Vagina (tissue), 2 donors: ENCODE data around the gene PKD2L1. TPM values are rescaled to one million over a fixed set of nuclear protein-coding genes. Genes with fewer than 3 reads are reported as not detected.

Experiments
- DNase-seq, 2 donors: peaks; one replicate each; pipeline ENCODE4 v3.0.0-alpha.2; 2017; ENCODE audit errors: extremely low spot score in 2 of 2
- H3K27ac ChIP-seq: fragments of 200-600 bp; sonication (generic); one replicate; pipeline ENCODE4 v1.5.1; 2019
- H3K27me3 ChIP-seq: fragments of 200-600 bp; sonication (generic); one replicate; pipeline ENCODE4 v1.5.1; 2019
- H3K36me3 ChIP-seq, 2 donors: fragments of 200-600 bp; sonication (generic); one replicate each; pipeline ENCODE4 v1.5.1; 2017 to 2019
- H3K4me1 ChIP-seq: fragments of 200-600 bp; sonication (generic); one replicate; pipeline ENCODE4 v1.5.1; 2019
- H3K4me3 ChIP-seq, 2 donors: fragments of 200-600 bp; sonication (generic); 1 replicate in 1 of 2; 2 replicates in 1 of 2; pipeline ENCODE4 v1.5.1; 2016 to 2019
- H3K9me3 ChIP-seq: fragments of 200-600 bp; sonication (generic); one replicate; pipeline ENCODE4 v1.5.1; 2019
- CTCF ChIP-seq, 3 experiments: fragments of 450-650 bp in 2 of 3; fragments of 200-600 bp in 1 of 3; sonication (generic) in 1 of 3; IDR thresholded peaks; one replicate each; pipeline ENCODE4 v1.5.1; 2017 to 2019; ENCODE audit warnings: antibody characterized with exemption in 3 of 3, mild to moderate bottlenecking in 2 of 3, moderate library complexity in 2 of 3
- POLR2A ChIP-seq, 2 donors: fragments of 450-650 bp; IDR thresholded peaks; one replicate each; pipeline ENCODE4 v1.6.1; 2017; ENCODE audit warnings: antibody characterized with exemption in 2 of 2, mild to moderate bottlenecking in 2 of 2, moderate library complexity in 2 of 2
- POLR2AphosphoS5 ChIP-seq, 2 donors: sonication (generic); formaldehyde crosslinking; IDR thresholded peaks; one replicate each; pipeline ENCODE4 v1.9.0; 2017; ENCODE audit warnings: antibody characterized with exemption in 2 of 2, mild to moderate bottlenecking in 2 of 2, low read depth in 1 of 2; ENCODE audit not compliant: insufficient read depth in 1 of 2
- intact Hi-C: fragments of 100-400 bp; cut with DNase I; formaldehyde crosslinking; loops from one replicate; pipeline ENCODE4 v1.15.1; 2023
- small RNA-seq: library from RNA; depleted of rRNA; stranded (forward); fragments of <200 nt; gene quantifications from one replicate; pipeline ENCODE3, GENCODE V24; 2016
- total RNA-seq: library from RNA; depleted of rRNA; stranded (reverse); fragments of >200 nt; gene quantifications from one replicate; pipeline ENCODE4 v1.2.3, GENCODE V29; 2016

The PKD2L1 gene
- total RNA-seq, 1 donor from 2014 or later: not detected

GRCh38 chr10:100253041-100253440, 77.0 kb downstream of the PKD2L1 start:
- Histone ChIP-seq H3K27ac (no peak overlapping the region), H3K9me3 (no peaks in the 10 kb centered on the region), H3K27me3 (no peaks in the 10 kb centered on the region), H3K4me3 (no peak overlapping the region), H3K4me1 (no peaks in the 10 kb centered on the region), H3K36me3 (peaks cover 0 to 71% of the 10 kb centered on the region in 2 donors)
- TF ChIP-seq CTCF (IDR thresholded peaks at IDR 0.05): no peak
- TF ChIP-seq POLR2AphosphoS5 (IDR thresholded peaks at IDR 0.05; ENCODE audit: insufficient read depth in 1 of 2, low read depth in 1 of 2): no peak
- TF ChIP-seq POLR2A (IDR thresholded peaks at IDR 0.05): no peak
- no peak for DNase-seq
- intact Hi-C loops: no loop called here

- Histone ChIP-seq H3K4me1 (no peaks in the 10 kb centered on the region), H3K27ac (no peak overlapping the region), H3K27me3 (no peaks in the 10 kb centered on the region), H3K4me3 (no peak overlapping the region), H3K36me3 (peaks cover 0 to 76% of the 10 kb centered on the region in 2 donors), H3K9me3 (no peaks in the 10 kb centered on the region)
- no peak for TF ChIP-seq CTCF (IDR thresholded peaks at IDR 0.05)
- no peak for TF ChIP-seq POLR2AphosphoS5 (IDR thresholded peaks at IDR 0.05; ENCODE audit: insufficient read depth in 1 of 2, low read depth in 1 of 2)
- no peak for TF ChIP-seq POLR2A (IDR thresholded peaks at IDR 0.05)
- DNase-seq: no peak
- intact Hi-C loops: loop anchor here (5.0 kb wide), 1 partner anchor 1803 kb away; no protein-coding TSS in a partner anchor
Observed at GRCh38 chr10:100248820-100249219, 81.2 kb downstream of the PKD2L1 start.

- no peak for DNase-seq
- Histone ChIP-seq H3K27ac (no peak overlapping the region), H3K36me3 (peaks cover 0 to 48% of the 10 kb centered on the region in 2 donors), H3K4me3 (no peak overlapping the region), H3K4me1 (no peaks in the 10 kb centered on the region), H3K9me3 (no peaks in the 10 kb centered on the region), H3K27me3 (no peaks in the 10 kb centered on the region)
- intact Hi-C loops: loop anchor here (5.0 kb wide), 1 partner anchor 1807 kb away; no protein-coding TSS in a partner anchor
- TF ChIP-seq CTCF (IDR thresholded peaks at IDR 0.05) (no peak), POLR2AphosphoS5 (IDR thresholded peaks at IDR 0.05; ENCODE audit: insufficient read depth in 1 of 2, low read depth in 1 of 2) (no peak), POLR2A (IDR thresholded peaks at IDR 0.05) (no peak)
Observed at GRCh38 chr10:100245484-100246220, 84.4 kb downstream of the PKD2L1 start.

- no peaks in the 10 kb centered on the region for H3K9me3 ChIP-seq
- no peaks in the 10 kb centered on the region for H3K4me1 ChIP-seq
- DNase-seq: no peak
- H3K36me3 ChIP-seq: peaks cover 0 to 48% of the 10 kb centered on the region in 2 donors
- intact Hi-C loops: no loop called here
- H3K4me3 ChIP-seq: no peak overlapping the region
- TF ChIP-seq CTCF (IDR thresholded peaks at IDR 0.05): no peak
- TF ChIP-seq POLR2AphosphoS5 (IDR thresholded peaks at IDR 0.05; ENCODE audit: insufficient read depth in 1 of 2, low read depth in 1 of 2): no peak
- TF ChIP-seq POLR2A (IDR thresholded peaks at IDR 0.05): no peak
- no peaks in the 10 kb centered on the region for H3K27me3 ChIP-seq
- no peak overlapping the region for H3K27ac ChIP-seq
Observed at GRCh38 chr10:100239851-100240250, 90.2 kb downstream of the PKD2L1 start.

- Histone ChIP-seq H3K27me3 (no peaks in the 10 kb centered on the region), H3K9me3 (no peaks in the 10 kb centered on the region), H3K4me3 (no peak overlapping the region), H3K4me1 (no peaks in the 10 kb centered on the region), H3K36me3 (peaks cover 0 to 51% of the 10 kb centered on the region in 2 donors), H3K27ac (no peak overlapping the region)
- intact Hi-C loops: no loop called here
- no peak for DNase-seq
- TF ChIP-seq POLR2AphosphoS5 (IDR thresholded peaks at IDR 0.05; ENCODE audit: insufficient read depth in 1 of 2, low read depth in 1 of 2): no peak
Observed at GRCh38 chr10:100238429-100238828, 91.6 kb downstream of the PKD2L1 start.

Small RNAs within 50 kb of the gene (small RNA-seq; reads per million reads assigned to genes)
- not detected for gene RNU6-422P

Other genes starting within 250 kb of the PKD2L1 start
- gene CPN1, start 248.4 kb downstream of the PKD2L1 start, total RNA-seq: not detected
- gene ERLIN1, start 144.2 kb downstream of the PKD2L1 start, total RNA-seq: 25.5 TPM
- gene CHUK, start 100.6 kb downstream of the PKD2L1 start, total RNA-seq: 19.4 TPM
- gene CWF19L1, start 62.6 kb downstream of the PKD2L1 start, total RNA-seq: 13.3 TPM
- 10.1 TPM for gene BLOC1S2, start 43.5 kb downstream of the PKD2L1 start, total RNA-seq
- 42.7 TPM for gene SCD, start 17.0 kb upstream of the PKD2L1 start, total RNA-seq
- not detected for gene WNT8B, start 132.8 kb upstream of the PKD2L1 start, total RNA-seq
- 6.4 TPM for gene SEC31B, start 189.6 kb upstream of the PKD2L1 start, total RNA-seq
- gene NDUFB8, start 199.6 kb upstream of the PKD2L1 start, total RNA-seq: 143 TPM
- gene HIF1AN, start 205.7 kb upstream of the PKD2L1 start, total RNA-seq: 16.9 TPM